ENCODE measurements around the gene TBXA2R. TPM values are rescaled to one million over a fixed set of nuclear protein-coding genes. Genes with fewer than 3 reads are reported as not detected.

TBXA2R gene
- 1.4 and 1.5 TPM in 2 replicates for total RNA-seq

DNA sequence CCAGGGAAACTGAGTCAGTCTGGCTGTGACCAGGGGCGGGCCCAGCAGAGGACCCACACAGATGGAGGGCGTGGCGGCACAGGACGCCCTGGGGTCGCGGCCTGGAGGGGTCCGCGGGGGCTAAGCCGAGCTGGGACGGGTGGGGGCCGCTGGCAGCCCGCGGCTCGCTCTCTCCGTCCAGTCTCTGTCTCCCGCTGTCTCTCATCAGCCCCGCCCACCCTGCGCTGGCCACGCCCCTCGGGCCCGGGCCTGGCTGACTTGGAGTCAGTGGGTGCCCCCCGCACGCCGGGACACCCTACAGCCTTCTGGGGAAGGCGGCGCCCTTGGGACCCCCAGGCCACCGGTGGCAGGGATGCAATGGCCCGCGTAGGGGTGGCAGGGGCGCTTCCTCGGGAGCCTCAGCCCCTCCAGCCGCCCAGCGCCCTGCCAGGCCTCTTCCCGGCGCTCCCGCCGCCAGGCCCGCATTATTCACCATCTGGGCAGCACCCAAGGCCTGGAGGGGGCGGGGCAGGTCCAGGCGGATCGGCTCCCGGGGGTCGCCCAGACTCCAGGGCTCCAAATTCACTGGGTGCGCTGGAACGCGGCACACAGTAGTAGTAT lies at the start of gene TBXA2R:
TSS of gene TBXA2R (minus strand) at position 186 of the 600 bp plus-strand sequence. CDS start 6,241 bp downstream, outside the sequence.
- H3K9me3 ChIP-seq (ENCODE audit: low read depth, low read length), result no peaks in the 10 kb centered on the region
- peak; percentile 100 for DNase-seq (ENCODE audit: insufficient read length, low spot score, missing footprints)
- H3K27ac ChIP-seq (ENCODE audit: low read depth, low read length), result no peak within 1 kb of the TSS
- H3K36me3 ChIP-seq (ENCODE audit: insufficient read depth, low read length), result peaks cover 5% of the 10 kb centered on the region
- peak within 1 kb of the TSS; percentile 85 for H3K4me2 ChIP-seq (ENCODE audit: insufficient read depth, low read length)
- peak within 1 kb of the TSS; percentile 72 for H3K4me3 ChIP-seq (ENCODE audit: insufficient read depth, low read length)
- H3K4me1 ChIP-seq (ENCODE audit: insufficient read depth, low read length), result peaks cover 13% of the 10 kb centered on the region
- no peaks in the 10 kb centered on the region for H3K79me2 ChIP-seq (ENCODE audit: insufficient read depth, low read length)
- H2AFZ ChIP-seq (ENCODE audit: low read length), result peak within 1 kb of the TSS; percentile 78
- no peaks in the 10 kb centered on the region for H4K20me1 ChIP-seq (ENCODE audit: insufficient read depth, low read length)
- peaks cover 2% of the 10 kb centered on the region for H3K27me3 ChIP-seq (ENCODE audit: insufficient read depth, low read length)
- TF ChIP-seq, protein P1, sequence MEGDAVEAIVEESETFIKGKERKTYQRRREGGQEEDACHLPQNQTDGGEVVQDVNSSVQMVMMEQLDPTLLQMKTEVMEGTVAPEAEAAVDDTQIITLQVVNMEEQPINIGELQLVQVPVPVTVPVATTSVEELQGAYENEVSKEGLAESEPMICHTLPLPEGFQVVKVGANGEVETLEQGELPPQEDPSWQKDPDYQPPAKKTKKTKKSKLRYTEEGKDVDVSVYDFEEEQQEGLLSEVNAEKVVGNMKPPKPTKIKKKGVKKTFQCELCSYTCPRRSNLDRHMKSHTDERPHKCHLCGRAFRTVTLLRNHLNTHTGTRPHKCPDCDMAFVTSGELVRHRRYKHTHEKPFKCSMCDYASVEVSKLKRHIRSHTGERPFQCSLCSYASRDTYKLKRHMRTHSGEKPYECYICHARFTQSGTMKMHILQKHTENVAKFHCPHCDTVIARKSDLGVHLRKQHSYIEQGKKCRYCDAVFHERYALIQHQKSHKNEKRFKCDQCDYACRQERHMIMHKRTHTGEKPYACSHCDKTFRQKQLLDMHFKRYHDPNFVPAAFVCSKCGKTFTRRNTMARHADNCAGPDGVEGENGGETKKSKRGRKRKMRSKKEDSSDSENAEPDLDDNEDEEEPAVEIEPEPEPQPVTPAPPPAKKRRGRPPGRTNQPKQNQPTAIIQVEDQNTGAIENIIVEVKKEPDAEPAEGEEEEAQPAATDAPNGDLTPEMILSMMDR (IDR thresholded peaks at IDR 0.05; ENCODE audit: extremely low read depth, low read depth, low read length), result no peak

DNA sequence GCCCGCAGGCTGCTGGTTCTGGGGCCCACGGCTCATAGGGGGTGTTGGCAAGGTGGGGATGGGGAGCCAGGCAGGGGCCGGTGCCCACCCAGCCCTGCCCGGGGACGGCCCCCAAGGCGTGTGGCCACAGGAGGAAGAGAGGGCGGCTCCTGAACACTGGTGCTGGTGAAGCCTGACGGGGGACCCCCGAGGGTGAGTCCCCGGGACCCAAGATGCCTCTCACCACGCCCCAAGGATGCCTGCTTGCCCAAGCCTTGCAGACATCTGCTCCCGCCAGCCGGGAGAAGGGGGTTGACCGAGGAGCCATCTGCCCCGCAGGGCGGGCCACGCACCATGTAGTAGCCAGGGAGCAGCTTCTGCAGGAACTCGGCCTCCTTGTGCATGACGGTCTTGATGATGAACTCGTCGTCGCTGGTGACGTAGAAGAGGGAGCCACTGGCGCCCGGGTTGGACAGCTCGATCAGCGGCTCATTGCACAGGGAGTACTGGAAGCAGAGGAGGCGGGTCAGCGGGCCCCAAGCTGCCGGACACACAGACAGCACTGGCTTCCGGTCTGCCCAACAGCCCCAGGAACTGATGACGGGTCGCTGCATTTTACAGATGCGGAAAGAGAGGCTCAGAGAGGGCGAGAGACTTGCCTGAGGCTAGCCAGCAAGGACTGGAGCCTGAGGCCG lies 49.5 kb upstream of the TBXA2R start:
- H4K20me1 ChIP-seq (ENCODE audit: insufficient read depth, low read length), result peaks cover 4% of the 10 kb centered on the region
- peaks cover 23% of the 10 kb centered on the region for H3K36me3 ChIP-seq (ENCODE audit: insufficient read depth, low read length)
- no peak overlapping the region for H2AFZ ChIP-seq (ENCODE audit: low read length)
- H3K4me1 ChIP-seq (ENCODE audit: insufficient read depth, low read length), result peaks cover 5% of the 10 kb centered on the region
- H3K4me3 ChIP-seq (ENCODE audit: insufficient read depth, low read length), result no peak overlapping the region
- H3K9me3 ChIP-seq (ENCODE audit: low read depth, low read length), result no peaks in the 10 kb centered on the region
- no peaks in the 10 kb centered on the region for H3K79me2 ChIP-seq (ENCODE audit: insufficient read depth, low read length)
- no peaks in the 10 kb centered on the region for H3K27me3 ChIP-seq (ENCODE audit: insufficient read depth, low read length)
- no peak overlapping the region for H3K4me2 ChIP-seq (ENCODE audit: insufficient read depth, low read length)
- peak overlapping the region; percentile 67 for H3K27ac ChIP-seq (ENCODE audit: low read depth, low read length)
- no peak for DNase-seq (ENCODE audit: insufficient read length, low spot score, missing footprints)
- TF ChIP-seq, protein P1 (IDR thresholded peaks at IDR 0.05; ENCODE audit: extremely low read depth, low read depth, low read length), result no peak

DNA sequence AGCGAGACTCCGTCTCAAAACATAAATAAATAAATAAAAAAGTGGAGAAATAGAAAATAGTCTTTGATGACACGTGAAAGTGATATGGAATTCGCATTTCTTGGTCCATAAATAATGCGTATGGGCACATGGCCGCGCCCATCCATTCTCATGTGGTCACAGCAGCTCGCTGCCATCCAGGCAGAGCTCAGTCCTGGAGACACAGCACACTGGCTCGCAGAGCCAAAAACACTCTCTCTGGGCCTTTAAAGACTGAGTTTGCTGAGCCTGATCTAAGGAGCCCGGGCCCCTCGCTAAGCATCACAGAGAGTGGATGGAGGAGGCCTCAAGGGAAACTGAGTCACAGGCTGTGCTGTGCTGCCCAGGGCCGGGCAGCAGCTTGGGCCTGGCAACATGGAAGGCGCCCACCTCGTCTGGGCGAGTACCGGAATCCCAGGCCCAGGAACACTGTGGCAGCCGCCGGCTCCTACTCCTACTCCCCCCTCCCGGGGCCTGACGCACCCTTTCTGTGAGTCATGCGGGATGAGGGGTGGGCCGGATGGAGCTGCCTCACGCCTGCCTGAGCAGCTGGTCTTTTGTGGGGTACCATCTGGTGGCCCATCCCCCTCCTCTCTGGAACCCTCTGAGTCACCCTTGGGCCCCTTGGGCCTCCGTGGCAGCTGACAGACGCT lies 48.9 kb upstream of the TBXA2R start:
- Histone ChIP-seq H2AFZ (ENCODE audit: low read length) (peak overlapping the region; percentile 66), H3K27me3 (ENCODE audit: insufficient read depth, low read length) (no peaks in the 10 kb centered on the region), H3K4me2 (ENCODE audit: insufficient read depth, low read length) (no peak overlapping the region), H3K27ac (ENCODE audit: low read depth, low read length) (peak overlapping the region; percentile 67), H4K20me1 (ENCODE audit: insufficient read depth, low read length) (peaks cover 4% of the 10 kb centered on the region), H3K79me2 (ENCODE audit: insufficient read depth, low read length) (no peaks in the 10 kb centered on the region), H3K9me3 (ENCODE audit: low read depth, low read length) (no peaks in the 10 kb centered on the region), H3K4me3 (ENCODE audit: insufficient read depth, low read length) (no peak overlapping the region), H3K36me3 (ENCODE audit: insufficient read depth, low read length) (peaks cover 20% of the 10 kb centered on the region), H3K4me1 (ENCODE audit: insufficient read depth, low read length) (peaks cover 5% of the 10 kb centered on the region)
- TF ChIP-seq, protein P1 (IDR thresholded peaks at IDR 0.05; ENCODE audit: extremely low read depth, low read depth, low read length), result no peak
- DNase-seq (ENCODE audit: insufficient read length, low spot score, missing footprints), result peak; percentile 100
